Measurements from ENCODE around the gene PSMC3IP. TPM values are rescaled to one million over a fixed set of nuclear protein-coding genes. Genes with fewer than 3 reads are reported as not detected.
"Not testable (repeated sequence)": the region's sequence is repeated elsewhere in the genome, so short reads cannot be mapped to it uniquely, and the experiment has no call there.

The PSMC3IP gene
- total RNA-seq, 1 donor from 2014 or later, result 10.8 TPM

- ATAC-seq (ENCODE audit: low read depth), result no peak
- peaks cover 2% of the 10 kb centered on the region for H3K4me1 Mint-ChIP-seq
- no peak for TF ChIP-seq CTCF (IDR thresholded peaks at IDR 0.05)
- H3K27me3 Mint-ChIP-seq, result no peaks in the 10 kb centered on the region
- intact Hi-C loops (cut with micrococcal nuclease), result no loop called here
- H3K9me3 Mint-ChIP-seq, result no peaks in the 10 kb centered on the region
- DNase-seq, result no peak
- no peak overlapping the region for H3K4me3 Mint-ChIP-seq
- no peak overlapping the region for H3K27ac Mint-ChIP-seq
- ChIA-PET POLR2A (no interaction called here), CTCF (interaction anchor here (0.6 kb wide), 1 partner anchor 35 kb away, joined by 3 read pairs; no protein-coding TSS in a partner anchor)
- H3K36me3 Mint-ChIP-seq (ENCODE audit: low read depth), result peaks cover 37% of the 10 kb centered on the region
Observed at GRCh38 chr17:42543190-42544079, 34.1 kb downstream of the PSMC3IP start.

DNA sequence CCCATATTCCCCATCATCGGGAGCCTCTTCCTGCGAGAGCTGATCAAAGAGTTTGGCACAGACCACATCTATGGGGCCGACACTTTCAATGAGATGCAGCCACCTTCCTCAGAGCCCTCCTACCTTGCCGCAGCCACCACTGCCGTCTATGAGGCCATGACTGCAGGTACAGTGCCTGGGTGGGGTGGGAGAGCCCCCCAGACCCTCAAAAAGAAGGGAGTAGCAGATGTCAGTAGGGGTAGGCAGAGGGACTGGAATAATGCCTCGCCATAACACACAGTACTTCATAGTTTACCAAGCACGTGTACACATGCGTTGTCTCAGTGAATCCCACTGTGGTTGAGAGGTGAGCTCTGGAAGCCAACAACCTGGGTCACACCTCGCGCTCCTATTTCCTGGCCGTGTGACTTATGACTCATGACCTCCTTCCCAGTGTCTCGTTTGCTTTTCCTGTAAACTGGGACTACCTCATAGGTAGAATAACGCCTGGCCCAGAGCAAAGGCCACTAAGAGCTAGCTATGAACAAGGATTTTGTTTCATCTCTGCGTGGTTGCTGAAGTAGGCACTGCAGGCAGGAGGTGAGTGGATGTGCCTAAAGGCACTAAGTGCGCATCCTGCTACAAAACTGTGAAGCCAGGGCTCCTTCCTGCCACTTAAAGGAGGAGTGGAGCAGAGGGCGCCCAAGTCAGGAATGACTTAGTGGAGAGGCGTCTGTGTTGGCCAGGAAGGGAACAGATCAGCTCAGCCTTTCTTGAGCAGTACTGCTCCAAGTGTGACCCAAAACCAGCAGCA is 36.3 kb downstream of the PSMC3IP start:
- Mint-ChIP-seq H3K4me3 (no peak overlapping the region), H3K4me1 (peaks cover 14% of the 10 kb centered on the region), H3K27ac (no peak overlapping the region), H3K36me3 (ENCODE audit: low read depth) (peaks cover 40% of the 10 kb centered on the region), H3K9me3 (no peaks in the 10 kb centered on the region), H3K27me3 (no peaks in the 10 kb centered on the region)
- POLR2A ChIA-PET, result interaction anchor here (0.6 to 1.6 kb wide), 5 partner anchors 9 to 116 kb away, joined by 3 to 6 read pairs (median 4); no protein-coding TSS in a partner anchor
- DNase-seq, result no peak
- intact Hi-C loops (cut with micrococcal nuclease), result no loop called here
- no peak for TF ChIP-seq CTCF (IDR thresholded peaks at IDR 0.05)
- no peak for ATAC-seq (ENCODE audit: low read depth)
- CTCF ChIA-PET, result no interaction called here

DNA sequence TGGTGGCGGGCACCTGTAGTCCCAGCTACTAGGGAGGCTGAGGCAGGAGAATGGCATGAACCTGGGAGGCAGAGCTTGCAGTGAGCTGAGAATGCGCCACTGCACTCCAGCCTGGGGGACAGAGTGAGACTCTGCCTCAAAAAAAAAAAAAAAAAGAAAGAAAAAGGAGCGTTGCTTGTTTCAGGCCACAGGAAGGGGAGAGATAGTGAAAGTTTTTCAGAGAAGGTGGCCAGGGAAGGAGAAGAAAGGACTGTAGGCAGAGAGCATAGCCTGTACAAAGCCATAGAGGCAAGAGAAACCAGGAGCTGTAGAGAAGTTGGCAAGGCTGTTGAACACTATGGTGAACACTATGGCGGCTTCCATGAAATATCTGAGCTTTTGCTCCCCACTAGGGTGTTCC is 37.0 kb downstream of the PSMC3IP start:
- H3K4me3 Mint-ChIP-seq; H3K27me3 Mint-ChIP-seq; CTCF ChIA-PET; intact Hi-C loops (cut with micrococcal nuclease); H3K9me3 Mint-ChIP-seq; H3K27ac Mint-ChIP-seq; ATAC-seq (ENCODE audit: low read depth); DNase-seq: not testable (repeated sequence)
- H3K4me1 Mint-ChIP-seq, result peaks cover 18% of the 10 kb centered on the region
- POLR2A ChIA-PET, result interaction anchor here (0.5 to 1.6 kb wide), 5 partner anchors 8 to 116 kb away, joined by 3 to 6 read pairs (median 4); partner anchors contain the start of gene PSMC3IP
- peaks cover 40% of the 10 kb centered on the region for H3K36me3 Mint-ChIP-seq (ENCODE audit: low read depth)

- Mint-ChIP-seq H3K27ac (no peak overlapping the region), H3K27me3 (no peaks in the 10 kb centered on the region), H3K4me1 (peaks cover 23% of the 10 kb centered on the region), H3K36me3 (ENCODE audit: low read depth) (peaks cover 28% of the 10 kb centered on the region), H3K9me3 (no peaks in the 10 kb centered on the region), H3K4me3 (no peak overlapping the region)
- no peak for DNase-seq
- TF ChIP-seq CTCF (IDR thresholded peaks at IDR 0.05), result no peak
- no peak for ATAC-seq (ENCODE audit: low read depth)
- ChIA-PET CTCF (no interaction called here), POLR2A (interaction anchor here (1.0 to 4.0 kb wide), 2 partner anchors 10 to 13 kb away, joined by 3 to 18 read pairs; no protein-coding TSS in a partner anchor)
- intact Hi-C loops (cut with micrococcal nuclease), result no loop called here
Observed at GRCh38 chr17:42538482-42538881, 39.0 kb downstream of the PSMC3IP start.

GRCh38 chr17:42537826-42538451 is 39.6 kb downstream of the PSMC3IP start:
- DNase-seq, result no peak
- no peaks in the 10 kb centered on the region for H3K27me3 Mint-ChIP-seq
- H3K27ac Mint-ChIP-seq, result no peak overlapping the region
- ChIA-PET POLR2A (interaction anchor here (0.7 to 4.0 kb wide), 3 partner anchors 10 to 17 kb away, joined by 3 to 18 read pairs (median 4); no protein-coding TSS in a partner anchor), CTCF (no interaction called here)
- TF ChIP-seq CTCF (IDR thresholded peaks at IDR 0.05), result no peak
- H3K4me1 Mint-ChIP-seq, result peaks cover 25% of the 10 kb centered on the region
- peak overlapping the region; percentile 56 for H3K4me3 Mint-ChIP-seq
- H3K36me3 Mint-ChIP-seq (ENCODE audit: low read depth), result peaks cover 23% of the 10 kb centered on the region
- no peak for ATAC-seq (ENCODE audit: low read depth)
- H3K9me3 Mint-ChIP-seq, result no peaks in the 10 kb centered on the region
- intact Hi-C loops (cut with micrococcal nuclease), result no loop called here
